NOMO-1 treated with dmso at 0.1 percent for 144 hours (cell line): ENCODE measurements around the gene KIF6.

Source experiments
- DNase-seq: peaks from one replicate; lab custom pipeline; 2025; ENCODE audit not compliant: unreplicated experiment; lab: John Stamatoyannopoulos, UW

The KIF6 gene

DNA sequence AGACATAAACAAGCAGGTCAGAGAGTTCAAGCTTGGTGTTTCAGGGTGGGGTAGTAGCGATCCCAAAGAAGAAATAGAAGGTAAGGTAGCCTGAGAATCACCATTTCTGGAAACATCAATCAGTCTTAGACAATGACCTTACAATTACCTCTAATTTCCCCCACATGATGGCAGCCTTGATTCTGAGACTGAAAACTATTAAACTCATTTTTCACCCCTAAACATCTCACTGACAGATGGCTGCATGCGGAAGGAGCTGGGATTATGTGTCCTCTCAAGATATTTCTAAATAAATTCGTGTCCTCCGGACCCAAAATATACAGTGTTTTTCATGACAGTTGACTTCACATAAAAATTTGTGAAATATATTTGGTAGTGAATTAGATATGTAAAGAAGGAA is 61.0 kb downstream of the KIF6 start:
- DNase-seq: no peak

DNA sequence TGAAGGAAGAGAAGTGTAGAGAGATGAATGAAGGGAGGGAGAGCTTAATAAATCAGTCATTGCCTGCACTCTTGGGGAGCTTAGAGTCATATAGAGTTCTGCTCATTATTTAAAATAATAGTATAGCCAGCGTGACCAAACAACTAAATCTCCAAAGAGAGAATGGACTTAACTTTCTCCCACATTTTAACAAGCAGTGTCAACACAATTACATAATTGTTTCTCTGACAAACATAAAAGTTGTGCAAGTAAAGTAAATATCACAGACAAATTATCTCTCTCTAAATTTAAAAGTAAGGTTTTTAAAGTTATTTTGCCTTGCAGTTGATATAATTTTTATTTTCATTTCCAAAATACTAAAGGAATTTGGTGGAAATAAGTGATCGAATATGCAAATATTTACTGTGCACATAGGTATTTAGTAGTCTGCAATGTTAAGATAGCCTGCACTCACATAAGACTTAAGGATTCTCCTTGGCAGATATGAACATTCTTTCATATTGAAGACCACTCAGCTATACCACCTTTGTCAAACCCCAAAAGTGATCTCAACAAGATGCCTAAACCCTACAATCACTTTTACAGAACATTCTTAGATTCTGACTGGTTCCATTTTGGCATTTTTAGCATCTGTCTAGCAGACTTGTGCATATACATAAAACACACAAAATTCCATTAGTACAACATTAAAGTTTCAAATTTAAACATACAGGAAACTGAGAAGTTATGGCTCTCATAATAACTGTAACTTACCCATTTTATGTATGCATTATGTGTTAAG is 67.7 kb downstream of the KIF6 start:
- DNase-seq: no peak

DNA sequence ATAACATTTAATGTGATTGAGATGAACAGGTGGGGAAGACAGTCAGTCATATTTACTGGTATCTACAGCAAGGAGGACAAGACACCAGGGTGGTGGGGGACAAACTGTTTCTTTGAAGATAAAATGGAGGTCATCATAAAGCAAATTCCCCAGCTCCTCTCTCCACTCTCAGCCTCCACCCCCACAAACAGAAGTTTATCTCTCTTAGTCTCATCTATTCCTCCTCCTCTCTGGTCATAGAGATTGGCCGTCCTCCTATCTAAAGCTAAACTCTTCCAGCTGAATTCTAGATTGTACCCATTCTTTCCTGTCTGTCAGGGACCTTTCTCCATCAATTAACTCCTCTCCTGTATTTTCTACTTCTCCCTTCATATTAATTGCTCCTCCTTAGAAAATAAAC is 71.1 kb downstream of the KIF6 start:
- DNase-seq: no peak

DNA sequence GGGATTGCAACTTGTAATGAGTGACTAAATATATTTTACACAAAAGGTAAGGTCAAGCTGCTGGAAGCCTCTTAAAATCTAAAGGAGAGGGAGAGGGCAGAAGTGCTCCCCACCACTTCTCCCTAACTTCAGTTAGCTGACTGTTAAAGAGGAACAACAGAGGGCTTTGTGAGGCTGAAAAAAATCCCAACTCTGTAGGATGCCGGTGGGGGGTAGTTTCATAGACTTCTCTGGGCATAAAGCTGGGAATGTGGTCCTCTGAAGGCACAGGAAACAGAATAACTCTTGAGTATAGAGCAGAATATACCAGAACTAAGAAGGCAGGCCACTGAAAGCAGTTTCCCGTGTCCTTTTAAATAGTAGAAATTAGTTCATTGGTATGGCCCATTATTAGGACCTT is 71.6 kb downstream of the KIF6 start:
- no peak for DNase-seq

DNA sequence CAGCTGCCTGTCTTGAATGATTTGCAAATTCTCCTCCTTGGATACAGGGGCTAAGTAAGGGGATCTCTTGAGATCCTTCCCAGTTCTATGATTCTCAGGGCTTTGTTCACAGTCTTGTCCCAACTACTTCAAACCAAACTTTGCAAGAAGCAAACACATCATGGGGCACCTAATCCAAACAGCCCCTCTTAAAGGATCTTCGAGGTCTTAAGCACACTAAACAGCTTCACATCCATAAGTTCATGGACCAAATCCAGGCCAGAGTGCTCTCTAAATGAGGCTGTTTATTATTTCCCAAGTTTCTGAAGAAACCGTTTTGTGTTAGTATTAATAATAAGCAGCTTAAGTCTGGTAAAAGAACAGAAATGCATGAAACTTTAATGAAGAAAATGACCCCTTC is 75.2 kb downstream of the KIF6 start:
- DNase-seq: no peak

DNA sequence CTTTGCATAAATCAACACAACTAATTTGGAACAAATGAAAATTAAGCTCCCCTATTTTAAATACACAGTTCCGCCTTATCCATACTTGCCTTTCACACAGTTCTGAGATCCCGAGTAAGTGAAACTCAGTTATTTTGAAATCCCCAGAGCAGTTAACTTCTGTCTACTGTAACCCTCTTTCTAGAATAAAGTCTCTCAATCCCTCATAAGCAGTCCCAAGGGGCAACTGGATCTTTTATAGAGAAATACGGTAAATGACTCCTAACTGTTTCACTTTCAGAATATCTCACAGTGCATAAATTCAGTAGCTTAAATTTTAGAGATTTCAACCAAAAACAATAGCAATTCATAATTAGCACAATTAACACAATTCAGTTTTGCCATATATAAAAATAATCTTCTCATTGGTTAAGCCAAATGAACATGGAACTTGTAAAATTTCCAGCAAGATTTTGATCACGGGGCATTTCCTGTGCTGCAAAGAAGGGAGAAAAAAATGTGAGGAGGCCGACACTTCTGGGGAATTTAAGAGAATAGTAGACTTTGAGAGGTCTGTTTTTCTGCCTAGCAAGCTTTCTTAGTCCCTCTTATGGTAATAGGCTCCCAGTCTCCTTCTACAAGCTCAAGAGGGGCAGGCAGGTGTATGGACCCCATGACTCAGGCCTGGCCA is 78.3 kb downstream of the KIF6 start:
- DNase-seq: no peak

DNA sequence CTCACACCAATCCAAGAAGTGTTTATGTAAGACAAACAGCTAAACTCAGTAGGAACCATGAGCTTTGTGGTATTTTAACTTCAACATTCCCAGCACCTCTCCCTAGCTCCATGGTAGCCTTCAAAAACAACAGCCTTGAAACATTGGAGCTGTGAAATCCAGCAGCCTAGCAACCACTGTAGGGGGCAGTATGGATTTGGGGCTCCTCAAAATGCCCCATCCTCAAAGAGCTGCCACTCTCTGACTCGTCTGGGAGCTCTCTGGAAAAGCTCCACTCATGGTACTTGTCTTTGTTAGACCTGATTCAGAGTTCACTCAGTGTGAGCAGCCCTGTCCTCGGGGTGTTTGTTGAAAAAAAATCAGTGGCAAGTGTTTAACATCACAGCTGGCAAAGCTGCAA is 82.9 kb downstream of the KIF6 start:
- DNase-seq: no peak

DNA sequence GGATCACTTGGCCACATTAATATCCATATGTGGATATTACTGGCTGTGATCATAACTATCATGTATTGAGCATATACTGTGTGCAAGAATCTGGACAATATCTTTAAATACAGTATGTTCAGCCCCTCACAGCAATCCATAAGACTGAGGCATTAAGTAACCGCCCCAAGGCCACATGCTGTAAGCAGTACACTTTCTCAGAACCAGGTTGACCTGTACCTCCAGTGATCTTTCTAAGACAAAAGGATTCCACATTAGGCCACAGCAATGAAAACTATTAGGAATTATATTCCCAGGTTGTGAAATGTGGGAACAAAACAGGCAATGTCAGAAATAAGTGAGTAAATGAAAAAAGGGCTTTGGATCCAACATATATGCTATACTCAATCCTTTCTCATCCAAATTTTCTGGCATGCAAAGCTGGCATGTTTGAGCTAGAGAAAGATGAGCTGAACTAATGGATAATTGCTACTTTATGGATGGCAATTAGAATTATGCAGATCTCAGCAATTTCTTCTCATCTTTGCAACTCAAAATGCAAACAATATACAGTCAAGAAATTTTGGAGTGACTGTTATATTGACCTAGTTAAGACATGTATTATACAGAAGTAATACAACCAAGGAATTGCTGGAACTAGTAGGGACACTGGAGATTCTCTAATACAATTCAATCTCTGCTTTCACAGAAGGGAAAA is 86.9 kb downstream of the KIF6 start:
- no peak for DNase-seq

DNA sequence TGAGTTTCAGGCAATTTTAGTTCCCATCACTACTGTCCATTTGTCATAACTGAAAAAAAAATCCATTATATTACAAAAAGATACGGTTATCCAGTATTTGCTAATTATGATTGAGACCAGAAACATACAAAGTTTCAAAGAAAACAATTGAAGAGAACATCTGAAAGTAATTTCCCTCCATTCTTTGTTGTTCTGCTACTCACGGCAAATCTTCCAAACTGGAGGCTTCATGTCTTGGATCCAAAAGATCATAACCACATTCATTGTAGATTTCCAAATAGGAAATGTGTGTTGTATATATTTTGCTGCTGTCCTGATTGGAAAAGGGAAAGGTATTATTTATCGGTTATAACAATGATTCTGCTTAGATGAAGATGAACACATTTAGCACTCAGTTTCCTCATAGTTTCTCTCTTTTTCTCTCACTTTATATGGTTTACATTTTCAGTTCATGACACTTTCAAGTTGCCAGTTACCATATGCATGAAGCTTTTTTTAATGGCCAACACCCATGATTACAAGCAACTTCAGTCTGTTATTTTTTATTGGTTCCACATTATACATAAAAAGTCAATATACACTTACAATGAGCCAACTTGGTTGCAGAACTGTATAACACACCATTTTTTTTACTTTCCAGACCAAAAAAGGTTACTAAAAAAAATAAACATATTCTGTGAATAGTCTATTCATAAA is 90.4 kb downstream of the KIF6 start:
- no peak for DNase-seq

DNA sequence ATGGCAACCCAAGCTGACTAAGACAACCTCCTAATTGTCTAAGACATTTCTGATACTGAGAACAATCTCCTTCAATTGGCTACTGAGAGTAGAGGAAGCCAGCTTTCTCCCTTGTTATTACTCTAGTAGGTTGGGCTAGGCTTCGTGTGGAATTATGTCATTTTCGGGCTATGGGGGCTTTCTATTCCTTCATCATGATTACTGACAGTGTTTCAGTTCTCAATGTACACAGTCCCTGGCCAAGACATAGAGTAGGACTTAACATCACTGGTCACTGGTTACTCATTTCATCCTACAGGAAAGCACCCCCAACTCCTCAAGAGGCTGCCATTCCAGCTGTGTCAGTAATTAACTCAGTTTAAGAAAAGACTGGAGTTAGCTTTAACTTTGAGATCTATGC is 100.0 kb downstream of the KIF6 start:
- DNase-seq: no peak

DNA sequence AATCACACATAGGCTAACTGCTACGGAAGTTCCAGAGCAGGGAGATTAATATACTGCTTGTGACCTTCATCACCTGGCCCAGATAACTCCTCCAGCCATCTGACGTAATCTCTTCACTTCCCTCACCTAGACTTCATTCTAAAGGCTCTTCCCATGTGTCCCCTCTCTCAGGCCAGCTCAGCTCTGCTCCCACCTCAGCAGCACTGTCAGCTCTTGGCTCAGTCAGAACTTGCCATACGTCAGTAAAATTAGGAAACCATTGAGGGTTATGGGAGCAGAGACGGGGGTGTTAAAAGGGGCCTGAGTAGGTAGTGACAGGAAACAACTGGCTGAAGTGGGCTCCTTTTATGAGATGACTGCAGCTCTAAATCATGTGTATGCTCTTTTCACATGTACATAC is 101.5 kb downstream of the KIF6 start:
- no peak for DNase-seq

DNA sequence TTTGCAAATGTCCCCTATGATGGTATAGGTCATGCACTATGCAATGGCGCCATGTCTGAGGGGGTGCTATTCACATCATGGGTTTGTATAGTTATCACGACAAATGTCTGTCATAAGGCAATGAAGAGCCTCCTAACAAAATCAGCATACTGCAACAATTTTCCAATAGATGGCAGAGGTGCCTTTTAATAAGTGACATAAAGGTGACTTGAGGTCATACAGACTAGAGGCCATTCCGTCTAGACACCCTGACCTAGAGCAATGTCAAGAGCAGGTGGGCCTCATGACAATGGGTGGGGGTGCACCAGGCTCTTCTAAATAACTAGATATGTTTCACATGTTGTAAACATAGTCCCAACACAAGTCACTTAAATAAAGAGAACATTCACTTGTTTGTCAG is 107.7 kb downstream of the KIF6 start:
- no peak for DNase-seq

DNA sequence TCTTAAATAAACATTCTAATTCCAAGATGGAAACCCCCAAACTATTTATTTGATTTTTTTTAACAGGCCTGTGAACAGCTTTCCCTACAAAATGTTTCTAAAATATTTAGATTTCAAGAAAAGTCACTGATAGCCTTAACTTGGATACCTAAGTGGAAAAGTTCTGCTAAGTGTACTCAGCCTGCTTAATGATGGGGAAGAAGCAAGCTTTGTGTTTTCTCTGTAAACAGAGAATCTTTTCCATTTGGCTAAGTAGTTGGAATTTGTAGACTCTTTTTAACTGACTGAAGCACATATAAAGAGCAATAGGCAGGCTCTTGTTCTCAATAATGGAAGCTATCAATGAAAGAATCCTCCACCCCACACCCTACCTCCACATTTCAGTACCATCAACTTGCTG is 108.2 kb downstream of the KIF6 start:
- no peak for DNase-seq

DNA sequence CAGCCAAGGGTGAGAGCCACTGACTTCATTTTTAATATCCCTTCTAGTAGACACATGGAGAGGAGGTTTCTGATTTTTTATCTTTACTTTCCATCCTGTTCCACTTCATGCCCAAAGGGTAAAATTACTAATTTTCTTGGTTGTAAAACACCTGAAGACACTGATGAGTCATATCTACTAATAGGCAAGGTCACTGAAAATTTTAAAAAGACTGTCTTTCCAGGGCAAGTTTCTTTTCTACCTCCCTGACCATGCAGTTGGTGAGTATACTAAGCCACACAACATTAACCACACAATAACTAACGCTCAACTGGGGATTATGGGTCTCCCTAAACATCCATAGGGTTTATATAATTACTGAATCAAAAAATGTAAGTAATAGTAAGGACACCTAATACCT is 109.6 kb downstream of the KIF6 start:
- no peak for DNase-seq

DNA sequence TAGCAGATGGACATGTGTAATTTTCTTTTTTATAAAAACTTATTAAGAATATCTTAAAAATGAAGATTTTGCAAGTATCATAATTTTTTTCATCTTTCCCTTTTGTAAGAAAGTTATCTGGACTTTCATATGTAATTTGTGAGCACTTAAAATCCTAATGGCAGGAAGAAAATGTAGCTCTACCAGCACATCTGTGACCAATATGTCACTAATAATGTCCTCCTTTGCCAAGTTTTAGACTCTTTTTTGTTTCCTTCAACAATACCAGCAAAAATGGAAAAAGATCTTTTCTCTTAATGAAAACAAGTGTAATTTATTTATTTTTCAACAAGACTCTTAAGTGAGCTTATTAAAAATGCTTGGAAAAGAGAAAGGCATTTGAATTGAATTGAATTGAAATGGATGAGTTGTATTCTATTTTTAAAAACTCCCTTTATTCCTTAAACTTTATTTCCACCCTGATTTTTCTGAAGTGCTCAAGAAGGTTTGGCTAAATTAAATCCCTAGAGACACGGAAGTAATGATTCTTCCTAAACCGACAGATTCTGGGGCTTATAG is 110.7 kb downstream of the KIF6 start:
- no peak for DNase-seq

DNA sequence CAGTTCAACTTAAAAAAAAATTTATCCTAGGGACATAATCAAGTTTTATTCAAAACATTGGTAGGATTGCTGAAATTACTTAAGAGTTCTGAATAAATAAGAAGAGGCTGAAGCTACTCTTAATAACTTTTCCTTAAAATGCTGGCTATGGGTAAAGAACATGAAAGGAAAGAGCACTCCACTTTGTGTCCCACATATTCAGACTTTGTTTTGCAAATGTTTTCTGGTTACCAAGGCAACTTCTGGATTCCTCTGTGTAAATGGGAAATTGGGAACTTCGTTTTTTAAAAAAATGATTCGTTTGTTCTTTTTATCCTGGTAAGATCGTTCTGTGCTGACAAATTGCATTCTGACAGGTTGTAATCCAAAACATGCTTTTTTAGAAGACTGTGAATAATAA is 115.0 kb downstream of the KIF6 start:
- DNase-seq: no peak

DNA sequence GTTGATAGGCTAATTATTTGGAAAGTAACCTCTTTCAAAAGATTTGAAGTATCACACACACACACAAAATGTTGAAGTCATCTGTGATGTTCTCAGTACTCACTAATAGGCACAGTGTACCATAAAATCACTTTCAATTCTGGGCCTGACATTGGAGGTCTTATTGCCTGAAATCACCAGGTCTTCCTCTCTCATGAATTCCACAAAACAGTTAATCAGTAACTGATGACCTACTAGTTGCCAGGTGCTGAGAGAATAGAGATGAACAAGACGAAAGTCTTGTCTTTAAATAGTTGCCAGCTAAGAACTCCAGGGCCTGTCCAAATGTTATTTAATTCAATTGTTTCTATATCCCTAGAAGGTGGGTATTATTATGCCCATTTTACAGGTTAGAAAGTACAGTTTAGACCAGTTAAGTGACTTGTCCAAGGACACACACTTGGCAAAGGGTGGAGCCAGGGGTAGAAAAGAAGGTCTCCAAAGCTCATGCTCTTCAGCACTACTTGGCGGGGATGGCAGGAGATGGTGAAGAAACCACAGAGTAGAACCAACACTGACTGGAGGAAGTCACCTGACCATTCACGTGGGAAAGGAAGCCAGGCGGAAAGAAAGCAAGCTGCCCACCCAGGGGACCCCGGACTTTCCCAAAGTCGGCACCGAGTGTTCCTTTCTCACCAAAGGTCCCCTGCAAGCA is 116.4 kb downstream of the KIF6 start:
- no peak for DNase-seq

DNA sequence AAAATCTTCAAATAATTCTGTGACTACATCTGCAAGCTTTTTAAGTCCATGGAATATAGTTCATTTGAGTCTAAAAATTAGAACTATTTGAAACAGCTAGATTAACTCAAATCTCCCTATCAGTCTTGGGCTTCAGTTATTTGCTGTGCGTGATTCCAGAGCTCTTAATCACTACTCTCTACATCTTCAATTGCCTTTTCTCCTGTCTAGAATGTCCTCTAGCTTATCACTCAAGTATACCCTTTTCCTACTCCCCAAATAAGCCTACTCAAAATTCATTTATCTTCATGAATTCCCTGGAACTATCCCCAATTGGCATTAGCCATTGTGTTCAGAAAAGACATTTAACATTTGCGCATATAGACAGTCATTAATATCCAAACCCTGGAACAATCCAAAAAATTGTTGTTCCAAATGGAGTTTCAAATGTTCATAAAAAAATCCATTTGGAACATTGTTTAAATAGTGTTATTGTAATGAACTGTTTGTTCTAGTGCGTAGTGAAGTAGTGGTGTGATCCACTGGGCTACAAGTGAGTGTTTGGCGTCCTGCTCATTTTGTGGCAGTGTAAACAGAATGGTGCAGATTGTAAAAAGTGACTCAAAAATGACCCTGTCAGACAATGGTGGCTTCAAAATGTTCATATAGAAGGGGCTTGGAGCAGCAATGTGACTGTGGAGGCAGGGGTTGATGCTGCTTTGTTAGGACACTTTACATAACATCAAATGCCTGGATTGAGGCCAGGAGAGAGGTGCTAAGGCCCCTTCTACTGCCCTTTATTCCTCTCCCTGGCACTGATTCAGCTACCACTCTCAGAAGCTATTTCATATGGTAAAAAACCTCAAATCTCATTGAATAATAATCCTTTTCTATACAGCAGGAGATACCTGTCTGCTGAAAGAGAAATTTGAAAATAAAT is 122.3 kb downstream of the KIF6 start:
- no peak for DNase-seq

DNA sequence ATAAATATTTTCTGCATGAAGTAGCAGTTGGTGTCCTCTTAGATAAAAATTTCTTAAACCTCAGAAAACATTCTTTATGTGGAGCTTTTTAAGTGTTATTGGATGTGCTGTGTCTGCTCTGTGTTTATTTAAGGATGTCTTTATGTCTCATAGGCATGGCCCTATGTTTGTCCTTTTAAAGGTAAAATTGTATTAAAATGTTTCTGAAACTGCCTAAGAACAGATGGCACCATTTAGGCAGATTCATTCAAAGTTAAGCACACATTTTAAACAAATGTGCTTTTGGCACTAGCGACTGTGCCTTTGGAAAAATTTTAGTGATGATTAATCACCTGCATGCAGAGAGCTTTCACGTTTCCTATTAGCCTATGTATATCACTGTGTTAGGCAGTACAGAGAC is 125.2 kb downstream of the KIF6 start:
- DNase-seq: no peak

DNA sequence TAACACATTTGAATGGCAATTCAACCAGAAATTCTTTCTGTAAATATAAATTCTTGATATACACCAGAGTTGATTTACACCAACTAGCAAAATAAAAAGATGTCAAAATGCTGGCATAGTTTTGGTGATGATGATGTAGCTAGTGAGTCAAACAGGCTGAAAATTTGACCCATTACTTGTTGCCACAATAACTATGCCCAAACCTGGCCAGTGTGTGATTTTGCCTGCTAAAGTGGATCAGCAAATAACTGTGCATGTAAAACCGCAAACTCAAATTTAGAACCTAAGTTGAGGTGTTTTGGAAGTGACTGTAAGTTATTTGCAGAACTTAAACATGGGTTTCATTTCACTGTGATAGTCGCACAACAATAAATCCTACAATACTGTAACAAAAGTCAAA is 125.9 kb downstream of the KIF6 start:
- no peak for DNase-seq
